Measurements from ENCODE around the gene HSPB7.

The HSPB7 gene

GRCh38 chr1:15972409-15972808, 45.4 kb downstream of the HSPB7 start:
- H3K4me3 ChIP-seq (ENCODE audit: low read depth, low read length) = no peak overlapping the region
- TF ChIP-seq CTCF (IDR thresholded peaks at IDR 0.05; ENCODE audit: control insufficient read depth, extremely low read depth, insufficient read depth) = no peak
- no peak for DNase-seq (ENCODE audit: low read depth)

- no peak for DNase-seq (ENCODE audit: low read depth)
- H3K4me3 ChIP-seq (ENCODE audit: low read depth, low read length) = no peak overlapping the region
- TF ChIP-seq CTCF (IDR thresholded peaks at IDR 0.05; ENCODE audit: control insufficient read depth, extremely low read depth, insufficient read depth) = no peak
These were observed 46.9 kb downstream of the HSPB7 start for GRCh38 chr1:15970911-15971310.

- no peak for TF ChIP-seq CTCF (IDR thresholded peaks at IDR 0.05; ENCODE audit: control insufficient read depth, extremely low read depth, insufficient read depth)
- H3K4me3 ChIP-seq (ENCODE audit: low read depth, low read length) = no peak overlapping the region
- DNase-seq (ENCODE audit: low read depth) = no peak
These were observed 48.4 kb downstream of the HSPB7 start for GRCh38 chr1:15969321-15969880.

- no peak for DNase-seq (ENCODE audit: low read depth)
- no peak for TF ChIP-seq CTCF (IDR thresholded peaks at IDR 0.05; ENCODE audit: control insufficient read depth, extremely low read depth, insufficient read depth)
- no peak overlapping the region for H3K4me3 ChIP-seq (ENCODE audit: low read depth, low read length)
These were observed 49.7 kb downstream of the HSPB7 start for GRCh38 chr1:15968172-15968571.

- no peak overlapping the region for H3K4me3 ChIP-seq (ENCODE audit: low read depth, low read length)
- no peak for DNase-seq (ENCODE audit: low read depth)
- TF ChIP-seq CTCF (IDR thresholded peaks at IDR 0.05; ENCODE audit: control insufficient read depth, extremely low read depth, insufficient read depth) = no peak
These were observed 50.9 kb downstream of the HSPB7 start for GRCh38 chr1:15966956-15967344.

- no peak overlapping the region for H3K4me3 ChIP-seq (ENCODE audit: low read depth, low read length)
- DNase-seq (ENCODE audit: low read depth) = no peak
- TF ChIP-seq CTCF (IDR thresholded peaks at IDR 0.05; ENCODE audit: control insufficient read depth, extremely low read depth, insufficient read depth) = no peak
These were observed 51.5 kb downstream of the HSPB7 start for GRCh38 chr1:15966081-15966955.
